HT1080 (cell line): ENCODE data around the gene LTB4R2. TPM values are rescaled to one million over a fixed set of nuclear protein-coding genes. Genes with fewer than 3 reads are reported as not detected.
"Not testable (repeated sequence)": the region's sequence is repeated elsewhere in the genome, so short reads cannot be mapped to it uniquely, and the experiment has no call there.

ENCODE experiments used
- DNase-seq: peaks from one replicate; pipeline ENCODE4 v3.0.0-alpha.2; 2015; ENCODE audit warnings: low read depth
- small RNA-seq: library from RNA; depleted of rRNA; stranded (forward); fragments of <200 nt; gene quantifications from one replicate; pipeline ENCODE3, GENCODE V24; 2014
- total RNA-seq: library from RNA; depleted of rRNA; stranded (reverse); fragments of >200 nt; shearing (Covaris generic); gene quantifications from 2 replicates; pipeline ENCODE4 v1.2.3, GENCODE V29; 2014; rRNA removed

The LTB4R2 gene
- total RNA-seq, 1 experiment from 2014 or later, result 5.0 TPM

DNA sequence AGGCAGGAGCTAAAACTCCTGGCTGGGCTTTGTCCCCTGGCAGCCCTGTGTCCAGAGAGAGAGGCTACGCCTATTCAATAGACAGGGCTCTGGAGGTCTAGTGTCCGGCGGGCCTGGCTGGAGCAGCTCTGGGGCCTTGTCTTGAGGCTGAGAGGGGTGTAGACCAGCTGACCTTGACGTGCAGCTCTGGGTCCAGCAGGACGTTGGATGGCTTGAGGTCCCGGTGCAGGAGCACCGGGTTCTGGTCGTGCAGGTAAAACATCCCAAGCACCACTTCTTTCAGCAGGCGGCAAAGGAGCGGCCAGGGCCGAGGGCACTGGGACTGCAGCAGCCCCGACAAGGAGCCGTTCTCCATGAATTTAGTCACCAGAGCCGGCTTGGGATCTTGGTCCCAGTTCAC, 28.9 kb downstream of the LTB4R2 start:
- DNase-seq, result no peak

GRCh38 chr14:24339284-24340151, 29.6 kb downstream of the LTB4R2 start, which contains the start of gene RIPK3:
Gene RIPK3 (minus strand): TSS chr14:24339991. CDS start chr14:24339826, 165 bp downstream.
- DNase-seq, result no peak

- no peak for DNase-seq
Measured at GRCh38 chr14:24340606-24341005, 30.7 kb downstream of the LTB4R2 start.

- no peak for DNase-seq
Measured at GRCh38 chr14:24342889-24343288, 32.9 kb downstream of the LTB4R2 start.

DNA sequence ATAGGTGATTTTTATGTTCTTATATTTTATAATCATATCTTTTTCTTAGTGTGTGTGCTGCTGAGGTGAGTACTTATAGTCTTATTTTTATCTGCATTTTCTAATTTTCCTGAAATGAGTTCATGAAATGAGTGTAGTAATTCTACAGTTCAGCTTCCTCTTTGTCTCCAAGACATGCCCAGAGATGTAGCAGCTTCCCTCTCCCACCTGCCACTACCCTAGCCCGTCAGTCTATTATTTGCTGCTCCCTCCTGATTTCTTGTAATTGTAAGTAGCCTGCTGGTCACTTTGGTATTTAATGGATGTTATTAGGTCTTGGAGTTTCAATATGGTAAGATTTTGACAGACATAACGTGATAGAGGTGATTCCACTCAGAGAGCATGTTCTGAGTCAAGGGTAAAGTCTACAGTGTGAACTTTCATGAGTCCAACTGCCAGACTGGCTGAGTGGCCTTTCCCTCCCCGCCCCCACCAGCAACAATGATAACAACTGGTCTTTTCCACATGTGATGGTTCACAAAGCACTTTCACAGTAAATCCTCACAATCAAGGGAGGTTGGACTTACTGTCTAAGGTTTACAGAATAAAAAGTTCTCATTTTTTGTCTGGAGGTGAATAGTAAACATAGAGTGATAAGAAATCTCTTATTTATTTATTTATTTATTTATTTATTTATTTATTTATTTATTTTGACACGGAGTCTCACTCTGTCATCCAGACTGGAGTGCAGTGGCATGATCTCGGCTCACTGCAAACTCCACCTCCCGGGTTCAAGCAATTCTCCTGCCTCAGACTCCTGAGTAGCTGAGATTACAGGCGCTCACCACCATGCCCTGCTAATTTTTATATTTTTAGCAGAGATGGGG, 34.1 kb downstream of the LTB4R2 start:
- no peak for DNase-seq

GRCh38 chr14:24347134-24347533, 37.2 kb downstream of the LTB4R2 start:
- no peak for DNase-seq

- DNase-seq, result no peak
Measured at GRCh38 chr14:24348186-24348585, 38.2 kb downstream of the LTB4R2 start.

DNA sequence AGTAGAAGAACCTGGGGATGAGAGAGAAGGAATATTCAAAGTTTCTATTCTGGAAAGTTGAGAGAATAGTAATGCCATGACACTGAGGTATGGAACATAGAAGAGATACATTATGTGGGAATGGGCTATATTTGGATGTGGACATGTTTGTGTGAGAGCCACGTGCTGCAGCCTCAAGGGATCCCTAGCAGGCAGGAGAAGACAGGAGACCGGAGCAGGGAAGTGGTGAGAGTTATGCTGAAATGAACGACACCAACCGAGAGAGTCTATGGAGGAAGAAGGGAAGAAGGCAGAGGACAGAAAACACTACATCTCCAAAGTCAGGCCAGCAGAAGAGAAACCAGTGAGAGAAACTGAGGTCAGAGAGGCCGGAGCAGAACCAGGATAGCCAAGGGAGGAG, 39.8 kb downstream of the LTB4R2 start:
- no peak for DNase-seq

- no peak for DNase-seq
Measured at GRCh38 chr14:24351517-24351916, 41.6 kb downstream of the LTB4R2 start.

DNA sequence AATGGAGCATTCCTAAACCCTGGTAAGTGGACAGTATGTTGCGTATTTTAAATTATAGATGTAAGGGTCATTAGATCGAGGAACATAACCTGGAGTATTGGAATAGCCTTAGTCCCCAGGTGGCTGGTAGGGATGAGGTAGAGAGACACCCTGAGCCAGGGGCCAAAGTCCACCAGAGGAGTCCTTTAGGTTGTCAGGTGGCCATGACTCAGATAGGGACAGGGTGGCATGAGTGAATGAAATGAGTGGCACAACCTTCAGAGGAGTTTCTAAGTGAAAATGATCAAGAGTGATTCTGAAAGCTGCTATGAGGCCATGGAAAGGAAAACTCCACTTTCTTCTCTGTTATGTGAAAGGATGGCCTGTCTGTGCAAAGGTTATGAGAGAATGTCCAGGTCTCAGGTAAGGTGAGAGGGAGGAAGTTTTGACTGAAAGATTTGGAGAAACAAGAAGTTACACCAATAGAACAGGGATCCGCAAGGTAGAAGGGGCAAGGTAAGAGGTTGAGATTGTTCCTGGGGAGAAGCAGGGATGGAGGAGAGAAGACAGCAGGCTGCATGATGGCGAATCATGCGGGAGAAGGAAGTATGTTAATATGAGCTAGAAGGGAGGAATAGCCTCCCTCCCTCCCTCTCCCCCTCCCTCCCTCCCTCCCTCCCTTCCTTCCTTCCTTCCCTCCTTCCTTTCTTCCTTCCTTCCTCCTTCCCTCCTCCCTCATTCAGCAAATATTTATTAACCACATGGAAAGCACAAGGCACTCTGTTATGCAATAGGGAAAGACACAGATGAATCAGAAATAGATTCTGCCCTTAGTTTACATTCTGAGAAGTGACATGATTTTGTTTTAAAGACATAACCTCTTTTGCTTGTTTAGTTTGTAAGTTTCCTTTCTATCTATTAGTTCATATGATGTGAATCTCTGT, 43.9 kb downstream of the LTB4R2 start:
- DNase-seq, result no peak

GRCh38 chr14:24354482-24354825, 44.5 kb downstream of the LTB4R2 start:
- DNase-seq, result not testable (repeated sequence)

DNA sequence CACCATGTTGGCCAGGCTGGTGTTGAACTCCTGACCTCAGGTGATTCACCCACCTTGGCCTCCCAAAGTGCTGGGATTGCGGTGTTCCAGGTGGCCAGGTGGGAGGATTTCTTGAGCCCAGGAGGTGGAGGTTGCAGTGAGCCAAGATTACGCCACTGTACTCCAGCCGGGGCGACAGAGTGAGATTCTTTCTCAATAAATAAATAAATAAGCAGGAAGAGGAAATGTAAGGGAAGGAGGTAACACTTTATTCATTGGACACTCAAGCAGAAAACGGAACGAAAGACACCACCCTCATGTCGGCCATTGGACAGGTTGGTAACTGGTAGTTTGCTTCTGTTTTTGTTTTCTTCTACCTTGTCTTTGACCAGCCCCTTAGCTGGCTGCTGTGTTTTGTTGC, 45.1 kb downstream of the LTB4R2 start:
- DNase-seq, result no peak

DNA sequence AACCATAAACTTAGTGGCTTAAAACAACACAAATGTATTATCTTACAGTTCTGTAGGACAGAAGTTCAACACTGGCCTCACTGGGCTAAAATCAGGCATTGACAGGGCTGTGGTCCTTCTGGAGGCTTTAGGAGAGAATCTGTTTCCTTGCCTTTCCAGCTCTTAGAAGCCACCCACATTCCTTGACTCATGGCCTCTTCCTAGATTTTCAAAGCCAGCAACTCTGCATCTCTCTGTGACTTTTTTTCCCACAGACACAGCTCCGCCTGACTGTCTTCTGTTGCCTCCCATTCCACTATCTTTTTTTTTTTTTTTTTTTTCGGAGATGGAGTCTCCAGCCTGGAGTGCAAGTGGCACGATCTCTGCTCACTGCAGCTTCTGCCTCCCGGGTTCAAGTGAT, 46.3 kb downstream of the LTB4R2 start:
- no peak for DNase-seq

DNA sequence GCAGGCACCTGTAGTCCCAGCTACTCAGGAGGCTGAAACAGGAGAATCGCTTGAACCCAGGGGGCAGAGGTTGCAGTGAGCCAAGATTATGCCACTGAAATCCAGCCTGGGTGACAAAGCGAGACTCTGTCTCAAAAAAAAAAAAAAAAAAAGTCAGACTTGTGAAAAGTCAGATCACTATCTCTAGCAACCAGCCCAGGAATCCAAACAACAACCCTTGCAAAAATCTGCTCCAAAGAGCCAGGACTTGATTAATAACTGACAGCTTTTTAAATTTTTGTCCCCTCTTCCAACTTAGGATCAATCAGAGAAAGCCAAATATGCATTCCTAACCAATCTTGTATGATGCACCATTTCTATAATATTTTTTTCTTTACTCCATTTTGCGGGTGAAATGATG, 50.3 kb downstream of the LTB4R2 start:
- no peak for DNase-seq

DNA sequence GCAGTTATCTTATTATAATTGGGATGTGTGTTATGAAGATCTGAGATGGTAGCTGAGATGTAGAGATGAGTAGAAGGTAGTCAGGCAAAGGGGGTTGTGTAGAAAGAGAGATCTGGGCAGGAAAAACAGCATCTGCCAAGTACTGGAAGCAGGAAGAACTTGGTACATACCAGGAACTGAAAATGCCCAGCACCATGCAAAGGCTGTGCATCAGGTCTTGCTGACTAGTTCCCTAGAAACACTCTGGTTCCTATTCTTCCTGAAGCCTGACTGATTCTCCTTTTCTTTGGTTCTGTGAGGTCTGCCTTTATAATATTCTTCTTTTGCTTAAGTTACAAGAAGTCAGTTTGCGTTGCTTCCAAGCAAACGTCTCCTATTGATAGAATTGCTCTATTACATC, 51.4 kb downstream of the LTB4R2 start:
- no peak for DNase-seq

Small RNAs within 50 kb of the gene (small RNA-seq; reads per million reads assigned to genes)
- gene RF00026, result not detected

Other genes with a start within 250 kb of the LTB4R2 start
- not detected in 2 replicates for gene CPNE6, start 238.6 kb upstream of the LTB4R2 start, total RNA-seq
- 27.1 and 29.3 TPM in 2 replicates for gene PCK2, start 215.8 kb upstream of the LTB4R2 start, total RNA-seq
- 37.2 and 46.7 TPM in 2 replicates for gene DCAF11, start 195.4 kb upstream of the LTB4R2 start, total RNA-seq
- gene NRL, start 195.2 kb upstream of the LTB4R2 start, total RNA-seq, result 1.3 and 4.4 TPM in 2 replicates
- 0.63 TPM in 1 of 2 replicates, not detected in the other for gene FITM1, start 179.5 kb upstream of the LTB4R2 start, total RNA-seq
- 130 and 149 TPM in 2 replicates for gene PSME1, start 173.9 kb upstream of the LTB4R2 start, total RNA-seq
- gene EMC9, start 168.5 kb upstream of the LTB4R2 start, total RNA-seq, result 30.2 and 32.2 TPM in 2 replicates
- gene PSME2, start 163.5 kb upstream of the LTB4R2 start, total RNA-seq, result 224 and 243 TPM in 2 replicates
- 57.7 and 69.8 TPM in 2 replicates for gene RNF31, start 162.6 kb upstream of the LTB4R2 start, total RNA-seq
- 5.0 and 7.8 TPM in 2 replicates for gene IRF9, start 148.9 kb upstream of the LTB4R2 start, total RNA-seq
- gene REC8, start 138.1 kb upstream of the LTB4R2 start, total RNA-seq, result 0.53 and 1.0 TPM in 2 replicates
- gene IPO4, start 121.3 kb upstream of the LTB4R2 start, total RNA-seq, result 242 and 273 TPM in 2 replicates
- gene TM9SF1, start 114.7 kb upstream of the LTB4R2 start, total RNA-seq, result 54.0 and 68.3 TPM in 2 replicates
- gene TSSK4, start 104.4 kb upstream of the LTB4R2 start, total RNA-seq, result 0.13 TPM in 1 of 2 replicates, not detected in the other
- gene CHMP4A, start 96.7 kb upstream of the LTB4R2 start, total RNA-seq, result 20.0 and 44.4 TPM in 2 replicates
- 10.6 and 12.3 TPM in 2 replicates for gene MDP1, start 94.1 kb upstream of the LTB4R2 start, total RNA-seq
- gene NEDD8, start 77.8 kb upstream of the LTB4R2 start, total RNA-seq, result 307 and 368 TPM in 2 replicates
- 92.5 and 107 TPM in 2 replicates for gene GMPR2, start 77.2 kb upstream of the LTB4R2 start, total RNA-seq
- gene TINF2, start 67.5 kb upstream of the LTB4R2 start, total RNA-seq, result 47.2 and 52.4 TPM in 2 replicates
- gene TGM1, start 47.0 kb upstream of the LTB4R2 start, total RNA-seq, result 0.76 and 1.4 TPM in 2 replicates
- gene RABGGTA, start 38.5 kb upstream of the LTB4R2 start, total RNA-seq, result 24.0 and 24.5 TPM in 2 replicates
- 6.0 and 6.9 TPM in 2 replicates for gene DHRS1, start 10.4 kb upstream of the LTB4R2 start, total RNA-seq
- 21.1 and 25.6 TPM in 2 replicates for gene NOP9, start 10.3 kb upstream of the LTB4R2 start, total RNA-seq
- 0.10 TPM in 1 of 2 replicates, not detected in the other for gene CIDEB, start 2.2 kb upstream of the LTB4R2 start, total RNA-seq
- 3.8 and 6.5 TPM in 2 replicates for gene LTB4R, start 1.4 kb downstream of the LTB4R2 start, total RNA-seq
- gene ADCY4, start 24.9 kb downstream of the LTB4R2 start, total RNA-seq, result not detected in 2 replicates
- 0.08 TPM in 1 of 2 replicates, not detected in the other for gene RIPK3, start 29.9 kb downstream of the LTB4R2 start, total RNA-seq
- gene NFATC4, start 58.0 kb downstream of the LTB4R2 start, total RNA-seq, result 0.32 TPM in 1 of 2 replicates, not detected in the other
- 0.03 and 0.05 TPM in 2 replicates for gene NYNRIN, start 88.9 kb downstream of the LTB4R2 start, total RNA-seq
- gene CBLN3, start 119.5 kb downstream of the LTB4R2 start, total RNA-seq, result 0.35 and 0.84 TPM in 2 replicates
- 18.0 and 20.8 TPM in 2 replicates for gene KHNYN, start 119.8 kb downstream of the LTB4R2 start, total RNA-seq
- 11.7 and 21.9 TPM in 2 replicates for gene SDR39U1, start 132.6 kb downstream of the LTB4R2 start, total RNA-seq
- gene CMA1, start 198.1 kb downstream of the LTB4R2 start, total RNA-seq, result not detected in 2 replicates